GM21717 (cell line): ENCODE data around the gene GIGYF2.

Source experiments
- ATAC-seq: cut with Tn5 transposase; IDR thresholded peaks from one replicate; pipeline ENCODE4 v1.9.1; 2021; ENCODE audit warnings: mild to moderate bottlenecking, moderate library complexity; ENCODE audit not compliant: unreplicated experiment

The GIGYF2 gene

DNA sequence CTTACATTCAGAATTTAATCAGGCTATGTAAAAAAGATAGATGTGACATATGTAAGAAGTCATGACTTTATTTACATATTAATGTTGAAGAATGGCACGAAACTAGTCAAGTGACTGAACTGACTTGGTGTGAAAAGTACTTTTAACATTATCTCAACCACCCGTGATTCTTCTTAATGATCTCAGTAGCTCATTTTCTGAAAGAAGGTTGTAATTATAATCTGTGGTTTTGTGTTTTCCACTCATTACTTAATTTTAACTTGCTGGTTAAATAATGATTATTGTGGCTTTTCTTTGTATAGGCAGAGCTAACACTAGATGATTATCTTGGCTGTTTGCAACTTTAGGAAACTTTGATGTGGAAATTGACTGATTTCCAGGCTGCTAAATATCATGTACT lies 60.8 kb downstream of the GIGYF2 start:
- no peak for ATAC-seq

DNA sequence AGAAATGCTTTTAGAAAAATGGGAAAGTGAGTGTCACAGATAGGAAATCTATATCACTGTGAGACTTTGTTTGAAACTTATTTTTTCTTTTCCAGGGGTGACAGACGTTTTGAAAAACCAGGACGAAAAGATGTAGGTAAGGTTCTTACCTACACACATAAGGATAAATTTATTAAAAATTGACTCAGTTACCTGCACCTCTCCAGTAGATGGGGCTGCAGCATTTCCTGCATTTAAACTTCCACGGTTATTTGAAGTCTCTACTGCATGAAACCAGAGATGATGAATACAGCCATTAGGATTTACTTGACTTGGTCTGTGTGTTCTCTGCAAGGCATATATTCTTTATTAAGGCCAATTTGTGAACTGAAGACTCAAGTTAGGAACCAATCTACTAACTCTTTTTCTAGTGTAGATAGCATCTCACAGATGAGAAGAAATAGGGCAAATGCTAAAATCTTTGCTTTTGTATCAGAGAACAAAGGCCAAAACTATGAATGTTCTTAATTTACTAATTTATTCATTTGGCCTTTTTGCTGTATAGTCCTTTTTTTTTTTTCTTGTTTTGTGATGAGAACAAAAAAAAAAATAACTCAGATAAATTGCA lies 64.3 kb downstream of the GIGYF2 start:
- ATAC-seq = no peak

DNA sequence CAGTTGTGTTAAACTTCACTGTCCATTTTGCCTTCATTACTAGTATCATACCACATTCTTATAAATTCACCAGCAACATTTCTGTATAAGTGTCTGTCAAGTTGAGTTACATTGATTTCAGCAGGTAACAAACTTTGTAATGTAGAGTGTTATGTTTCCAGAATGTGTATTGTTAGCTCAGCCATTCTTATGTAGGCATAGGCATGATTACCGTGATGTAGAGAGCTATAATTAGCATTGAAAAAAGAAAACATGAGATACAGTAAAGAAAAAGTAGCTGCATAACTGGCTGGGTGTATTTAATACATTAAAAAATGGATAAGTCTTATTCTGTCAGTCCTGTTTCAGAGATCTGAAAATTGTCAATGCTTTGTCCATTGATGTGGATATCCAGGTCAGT lies 70.7 kb downstream of the GIGYF2 start:
- no peak for ATAC-seq

- no peak for ATAC-seq
Measured at GRCh38 chr2:232770207-232770606, 73.1 kb downstream of the GIGYF2 start.

GRCh38 chr2:232771870-232772269 lies 74.7 kb downstream of the GIGYF2 start:
- no peak for ATAC-seq

GRCh38 chr2:232772531-232772930 lies 75.4 kb downstream of the GIGYF2 start:
- ATAC-seq = peak; percentile 57

DNA sequence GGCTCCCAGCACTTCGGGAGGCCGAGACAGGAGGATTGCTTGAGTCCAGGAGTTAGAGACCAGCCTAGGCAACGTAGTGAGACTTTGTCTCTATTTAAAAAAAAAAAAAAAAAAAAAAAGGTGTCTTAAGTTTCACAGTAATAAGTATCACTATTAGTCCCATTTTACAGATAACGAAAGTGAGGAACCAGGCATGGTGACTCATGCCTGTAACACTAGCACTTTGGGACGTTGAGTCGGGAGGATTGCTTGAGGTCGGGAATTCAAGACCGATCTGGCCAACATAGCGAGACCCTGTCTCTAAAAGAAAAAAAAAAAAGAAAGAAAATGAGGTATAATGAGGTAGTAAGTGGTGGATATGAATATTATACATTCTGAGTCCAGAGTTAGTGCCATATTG lies 76.7 kb downstream of the GIGYF2 start:
- ATAC-seq = no peak

- ATAC-seq = no peak
Measured at GRCh38 chr2:232776435-232776834, 79.3 kb downstream of the GIGYF2 start, which contains the start of gene KCNJ13. Gene KCNJ13 (minus strand): TSS chr2:232776565. CDS start chr2:232771362, 5,203 bp downstream.

DNA sequence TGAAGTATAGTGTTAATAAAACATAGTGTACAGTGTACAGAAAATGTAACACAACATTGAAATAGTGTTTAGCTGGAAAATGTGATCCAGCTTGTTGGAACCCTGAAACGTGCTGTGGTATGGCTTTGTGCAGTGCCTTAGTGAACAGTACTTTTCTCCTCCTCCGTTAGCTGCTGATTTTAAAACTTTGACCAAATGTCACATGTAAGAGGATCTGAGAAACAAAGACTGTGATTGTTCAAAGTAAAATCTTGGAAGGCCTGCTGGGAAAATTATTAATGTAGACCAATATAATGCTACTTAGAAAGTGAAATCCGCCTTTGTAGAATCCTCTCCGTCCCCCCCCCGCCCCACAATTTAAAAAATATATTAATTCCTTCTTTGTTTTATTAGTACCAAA lies 80.1 kb downstream of the GIGYF2 start:
- no peak for ATAC-seq

DNA sequence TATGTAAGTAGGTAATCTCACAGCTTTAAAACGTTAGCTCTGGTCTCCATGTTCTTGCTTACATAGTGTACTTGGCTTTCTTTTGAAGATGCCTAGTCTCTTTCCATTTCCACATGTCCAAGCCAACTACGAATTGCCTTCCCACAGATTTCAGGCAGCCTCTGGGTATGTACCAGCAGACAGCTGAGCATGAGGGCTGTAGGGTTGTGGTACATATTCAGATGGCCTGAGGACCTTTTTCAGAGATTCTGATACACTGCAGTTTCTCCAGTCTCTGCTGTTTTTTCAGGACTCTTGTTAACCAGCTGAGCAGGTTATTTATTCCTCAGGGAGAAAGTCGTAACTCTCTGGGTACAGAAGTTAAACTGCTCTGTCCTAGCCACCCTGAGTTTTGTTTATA lies 82.3 kb downstream of the GIGYF2 start:
- no peak for ATAC-seq

DNA sequence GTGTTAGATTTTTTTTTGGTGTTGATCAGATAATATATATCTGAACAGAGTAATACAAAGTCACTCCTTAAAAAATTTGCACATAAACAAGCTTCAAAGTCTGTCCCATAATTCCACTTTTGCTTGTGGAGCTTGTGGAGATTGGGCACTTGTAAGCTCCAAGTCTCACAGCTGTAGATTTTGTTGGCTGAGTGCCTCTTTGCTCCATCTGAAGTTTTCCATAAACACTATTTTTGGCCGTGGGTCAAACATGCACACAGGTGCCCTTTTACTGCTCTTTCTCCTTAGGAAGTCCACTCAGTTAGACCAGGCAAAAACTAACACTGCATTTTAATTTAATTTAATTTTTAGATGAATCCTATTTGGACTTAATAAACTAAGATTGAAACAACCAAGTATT lies 82.8 kb downstream of the GIGYF2 start:
- no peak for ATAC-seq

DNA sequence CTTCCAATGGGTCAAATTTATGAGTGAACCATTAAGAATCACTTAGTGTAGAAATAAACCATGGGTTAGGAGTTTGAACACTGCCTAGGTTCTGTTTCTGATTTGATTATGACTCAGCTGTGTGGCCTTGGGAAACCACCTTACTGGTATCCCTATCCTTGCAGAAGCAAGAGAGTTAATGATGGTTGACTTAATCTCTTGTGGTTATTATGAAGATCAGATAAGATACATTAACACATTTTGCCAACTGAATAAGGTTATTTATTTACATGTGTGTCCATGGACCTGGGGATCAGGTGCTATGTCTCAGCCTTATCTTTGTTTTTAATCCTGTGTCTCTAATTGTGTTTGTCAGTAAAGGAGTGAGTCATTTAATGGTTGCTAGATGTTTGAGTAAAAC lies 84.6 kb downstream of the GIGYF2 start:
- ATAC-seq = peak; percentile 95

DNA sequence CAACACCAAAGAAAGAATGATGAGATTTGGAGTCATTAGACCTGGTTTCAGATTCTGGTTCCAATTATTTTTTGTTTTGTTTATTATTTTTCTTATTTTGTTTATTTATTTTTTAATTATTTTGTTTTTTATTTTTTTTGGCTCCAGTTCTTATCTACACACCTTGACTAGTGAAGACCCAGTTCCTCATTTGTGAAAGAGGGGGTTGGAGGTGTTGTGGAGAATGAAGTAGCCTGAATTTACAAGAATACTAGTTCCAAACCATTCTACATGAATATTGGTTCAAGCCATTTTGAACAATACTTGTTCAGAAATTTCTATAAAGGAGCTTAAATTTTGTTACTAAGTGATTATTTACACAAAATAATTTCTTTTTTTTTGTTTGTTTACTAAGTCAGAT lies 86.1 kb downstream of the GIGYF2 start:
- no peak for ATAC-seq

- ATAC-seq = no peak
Measured at GRCh38 chr2:232787806-232788205, 90.7 kb downstream of the GIGYF2 start.

DNA sequence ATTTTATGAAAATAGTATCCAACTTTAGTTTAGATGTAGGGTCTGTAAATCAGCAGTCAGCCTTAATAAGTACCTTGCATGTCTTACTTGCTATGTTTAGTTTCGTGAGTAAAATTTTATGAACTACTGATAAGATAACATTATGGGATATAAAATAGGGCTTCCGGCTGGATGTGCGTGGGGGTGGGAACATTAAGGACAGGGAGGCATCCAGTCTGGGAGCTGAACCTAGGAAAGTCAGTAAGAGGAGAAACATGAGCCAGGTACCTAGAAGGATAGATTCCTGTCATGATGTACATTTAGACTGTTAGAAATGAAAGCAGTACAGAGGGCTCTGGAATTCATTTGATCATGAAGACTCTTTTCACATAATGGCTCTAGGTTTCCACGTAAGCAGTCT lies 92.0 kb downstream of the GIGYF2 start:
- ATAC-seq = no peak

GRCh38 chr2:232791518-232791917 lies 94.4 kb downstream of the GIGYF2 start:
- ATAC-seq = no peak

DNA sequence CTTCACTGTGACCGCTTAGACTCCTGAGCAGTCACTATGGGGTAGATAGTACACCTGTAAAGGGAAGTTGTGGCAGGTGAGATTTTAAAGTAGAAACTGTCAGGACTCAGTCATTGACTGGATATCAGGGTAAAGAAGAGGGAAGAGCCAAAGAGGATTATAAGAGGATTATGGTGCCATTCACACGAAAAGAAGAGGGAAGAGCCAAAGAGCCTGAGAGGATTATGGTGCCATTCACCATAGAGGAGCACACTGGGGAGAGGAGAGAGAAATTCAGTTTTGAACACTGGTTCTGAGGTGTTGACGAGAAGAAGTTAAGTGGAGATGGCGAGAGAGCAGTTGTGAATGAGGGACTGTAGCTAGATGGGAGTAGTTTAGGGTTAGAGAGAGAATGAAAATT lies 96.1 kb downstream of the GIGYF2 start:
- ATAC-seq = no peak

DNA sequence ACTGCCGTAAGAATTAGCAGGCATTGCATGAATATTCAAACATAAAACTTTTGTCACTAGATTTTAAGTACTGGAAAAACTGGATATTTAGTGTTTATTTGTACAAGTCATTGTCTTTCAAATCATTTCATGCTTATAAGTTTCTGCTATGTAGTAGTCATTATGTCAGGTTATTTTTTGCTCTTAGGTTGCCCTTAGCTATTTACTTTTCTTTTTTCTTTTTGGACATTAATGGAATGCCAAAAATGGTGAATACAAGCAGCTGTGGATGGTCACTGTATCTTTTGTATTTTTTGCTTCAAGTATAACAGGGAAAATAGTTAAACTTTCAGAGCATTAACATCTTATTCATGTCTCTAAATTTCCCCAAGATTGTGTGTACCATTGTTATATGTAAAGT lies 97.8 kb downstream of the GIGYF2 start:
- ATAC-seq = no peak

- ATAC-seq = no peak
Measured at GRCh38 chr2:232795920-232796319, 98.8 kb downstream of the GIGYF2 start.

- no peak for ATAC-seq
Measured at GRCh38 chr2:232798187-232798586, 101.1 kb downstream of the GIGYF2 start.

DNA sequence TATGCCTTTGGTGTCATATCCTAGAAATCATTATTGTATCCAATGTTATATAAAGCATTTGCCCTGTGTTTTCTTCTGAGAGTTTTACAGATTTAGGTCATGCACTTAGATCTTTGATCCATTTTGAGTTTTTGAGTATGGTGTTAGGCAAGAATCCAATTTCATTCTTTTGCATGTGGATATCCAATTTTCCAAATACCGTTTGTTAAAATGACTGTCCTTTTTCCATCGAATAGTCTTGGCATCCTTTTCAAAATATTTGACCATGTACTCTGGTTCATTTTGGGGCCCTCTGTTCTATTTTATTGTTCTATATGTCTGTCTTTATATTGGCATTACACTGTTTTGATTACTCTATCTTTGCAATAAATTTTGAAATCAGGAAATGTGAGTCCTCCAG lies 103.0 kb downstream of the GIGYF2 start:
- no peak for ATAC-seq

- no peak for ATAC-seq
Measured at GRCh38 chr2:232802091-232802490, 105.0 kb downstream of the GIGYF2 start.

- no peak for ATAC-seq
Measured at GRCh38 chr2:232809349-232810124, 112.4 kb downstream of the GIGYF2 start.
